Stimulated activated CD8-positive, alpha-beta memory T cell treated with anti-CD3 and anti-CD28 coated beads, Interleukin-7, amount 100 ng/mL, for 48 hours (primary cell): ENCODE measurements around the gene UQCRQ.
"Not testable (repeated sequence)": the region's sequence is repeated elsewhere in the genome, so short reads cannot be mapped to it uniquely, and the experiment has no call there.

Source experiments
- DNase-seq, 2 donors: peaks; one replicate each; pipeline ENCODE4 v3.0.0-alpha.2; 2020; ENCODE audit warnings: low read depth in 1 of 2; ENCODE audit errors: extremely low read depth in 1 of 2

Gene UQCRQ

DNA sequence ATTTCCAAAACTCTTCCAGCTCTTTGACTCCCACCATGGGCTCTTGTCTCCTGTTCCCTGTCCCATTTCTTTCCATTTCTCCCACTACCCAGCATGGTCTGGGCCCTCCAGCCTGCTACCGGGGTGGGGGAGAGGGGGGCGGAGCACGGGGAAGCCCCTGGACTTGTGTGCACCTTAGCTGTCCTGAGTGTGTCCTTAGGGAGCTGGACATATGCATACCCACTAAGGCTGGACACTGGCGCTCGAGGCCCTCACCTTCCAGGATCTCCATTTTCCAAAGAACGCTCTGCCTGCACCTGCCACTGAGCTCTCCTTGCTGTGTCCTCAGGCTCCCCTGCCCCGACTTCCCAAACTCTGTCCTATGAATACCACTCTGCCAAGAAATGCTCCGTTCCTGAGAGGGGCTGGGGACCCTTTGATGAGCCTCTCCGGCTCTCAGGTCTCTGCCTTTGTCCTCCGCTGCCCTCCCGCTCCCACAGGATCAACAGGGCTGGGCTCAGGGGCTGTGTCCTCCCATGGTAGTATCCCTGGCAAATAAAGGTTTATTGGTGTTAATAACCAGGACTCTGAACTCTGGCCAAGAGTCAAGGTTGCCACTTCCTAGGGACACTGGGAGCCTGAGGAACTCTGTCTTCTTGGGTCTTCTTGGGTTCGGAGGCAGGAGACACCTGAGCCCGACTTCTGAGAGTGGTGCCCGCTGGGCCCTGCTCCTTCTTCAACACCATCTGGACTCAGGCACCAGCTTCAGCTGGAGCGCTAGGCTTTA is 35.2 kb upstream of the UQCRQ start:
- DNase-seq, result no peak

DNA sequence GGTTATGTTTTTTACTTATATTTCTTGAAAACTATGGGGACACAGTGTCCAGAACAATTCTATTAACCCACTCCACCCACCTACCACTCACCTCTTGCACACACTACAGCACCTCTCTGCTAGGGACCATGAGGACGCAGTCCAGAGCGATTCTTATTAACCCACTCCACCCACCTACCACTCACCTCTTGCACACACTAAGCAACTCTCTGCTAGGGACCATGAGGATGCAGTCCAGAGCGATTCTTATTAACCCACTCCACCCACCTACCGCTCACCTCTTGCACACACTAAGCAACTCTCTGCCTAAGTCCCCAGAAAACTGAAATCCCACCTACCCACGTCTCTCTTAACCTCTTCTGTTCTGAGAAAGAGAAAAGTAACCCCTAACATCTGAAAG is 33.8 kb upstream of the UQCRQ start:
- no peak for DNase-seq

DNA sequence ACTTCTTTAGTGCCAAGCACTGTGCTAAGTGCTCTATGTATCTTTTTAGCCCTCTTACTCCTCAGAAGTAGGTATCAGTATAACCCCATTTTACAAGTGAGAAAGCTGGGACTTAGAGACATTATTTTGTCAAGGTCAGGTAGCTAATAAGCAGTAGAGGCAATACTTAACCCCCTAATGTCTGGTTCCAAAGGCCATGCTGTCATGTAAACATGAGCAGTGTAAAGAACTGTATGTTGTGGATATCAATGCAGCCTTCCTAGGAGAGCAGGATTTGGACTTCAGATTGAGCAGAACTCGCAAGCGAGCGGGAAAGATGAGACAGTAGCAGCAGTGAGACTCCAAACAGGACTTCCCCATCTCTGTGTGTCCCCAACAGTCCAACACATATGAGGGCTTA is 32.4 kb upstream of the UQCRQ start:
- DNase-seq, result no peak

DNA sequence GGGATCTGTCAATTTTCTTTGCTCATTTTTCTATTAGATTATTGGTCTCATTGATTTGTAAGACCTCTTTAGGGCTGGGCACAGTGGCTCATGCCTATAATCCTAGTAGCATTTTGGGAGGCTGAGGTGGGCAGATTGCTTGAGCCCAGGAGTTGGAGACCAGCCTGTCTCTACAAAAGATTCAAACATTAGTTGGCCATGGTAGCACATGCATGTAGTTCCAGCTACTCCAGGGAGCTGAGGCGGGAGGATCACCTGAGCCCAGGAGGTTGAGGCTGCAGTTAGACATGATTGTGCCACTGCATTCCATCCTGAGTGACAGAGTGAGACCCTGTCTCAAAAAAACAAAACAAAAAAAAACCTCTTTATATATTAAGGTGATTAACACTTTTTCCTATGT is 29.6 kb upstream of the UQCRQ start:
- DNase-seq, result no peak

DNA sequence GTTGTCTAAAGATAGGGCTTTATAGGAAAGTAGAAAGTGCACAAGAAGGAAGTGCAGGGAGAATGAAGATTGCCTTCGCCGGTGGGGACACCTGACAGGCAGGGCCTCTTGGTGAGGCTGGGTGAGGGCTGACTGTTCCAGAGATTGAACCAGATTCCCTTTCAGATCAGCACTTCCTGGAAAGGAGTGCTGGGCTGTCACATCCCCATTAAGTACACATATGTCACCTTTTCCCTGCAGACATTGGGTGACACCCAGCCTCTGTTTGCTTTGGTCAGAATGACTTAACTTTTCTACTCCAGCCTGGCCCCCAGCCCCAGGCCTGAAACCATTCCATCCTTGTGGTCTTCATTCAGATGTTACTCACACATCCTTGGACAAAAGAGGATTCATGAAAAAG is 28.6 kb upstream of the UQCRQ start:
- DNase-seq, result no peak

DNA sequence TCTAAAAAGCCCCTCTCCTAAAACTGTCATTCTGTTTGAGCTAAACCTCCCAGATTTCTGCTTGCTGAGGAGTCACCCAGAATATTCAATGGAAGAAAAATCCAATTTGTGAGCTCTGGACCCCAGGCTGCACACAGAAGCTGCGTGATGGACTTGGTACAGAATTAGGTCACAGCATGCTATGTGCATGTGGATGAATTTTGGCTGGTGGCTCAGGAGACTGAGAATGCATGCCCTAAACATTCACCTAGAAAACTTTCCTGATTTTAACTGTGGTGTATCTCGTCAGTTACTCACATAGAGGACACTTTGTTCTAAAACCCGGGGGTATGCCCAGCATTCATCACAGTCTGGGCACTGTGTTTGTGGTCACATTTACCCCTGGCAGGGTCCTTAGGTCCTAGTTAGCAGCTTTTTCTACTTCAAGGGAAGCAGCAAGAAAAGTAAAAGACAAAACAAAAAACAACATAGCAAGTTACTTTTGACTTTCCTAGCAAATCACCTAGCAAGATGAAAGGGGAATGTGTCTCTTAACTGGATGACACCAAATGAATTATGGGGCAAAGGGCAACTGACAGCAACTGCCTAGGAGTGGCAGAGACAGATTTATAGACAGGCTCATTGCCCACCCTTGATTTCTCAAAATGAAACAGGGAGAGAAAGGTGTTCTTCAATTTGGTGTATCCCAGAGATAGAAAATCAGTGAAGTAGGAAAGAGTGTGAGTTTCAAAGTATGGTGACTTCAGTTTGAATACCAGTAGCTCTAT is 27.7 kb upstream of the UQCRQ start:
- no peak for DNase-seq

DNA sequence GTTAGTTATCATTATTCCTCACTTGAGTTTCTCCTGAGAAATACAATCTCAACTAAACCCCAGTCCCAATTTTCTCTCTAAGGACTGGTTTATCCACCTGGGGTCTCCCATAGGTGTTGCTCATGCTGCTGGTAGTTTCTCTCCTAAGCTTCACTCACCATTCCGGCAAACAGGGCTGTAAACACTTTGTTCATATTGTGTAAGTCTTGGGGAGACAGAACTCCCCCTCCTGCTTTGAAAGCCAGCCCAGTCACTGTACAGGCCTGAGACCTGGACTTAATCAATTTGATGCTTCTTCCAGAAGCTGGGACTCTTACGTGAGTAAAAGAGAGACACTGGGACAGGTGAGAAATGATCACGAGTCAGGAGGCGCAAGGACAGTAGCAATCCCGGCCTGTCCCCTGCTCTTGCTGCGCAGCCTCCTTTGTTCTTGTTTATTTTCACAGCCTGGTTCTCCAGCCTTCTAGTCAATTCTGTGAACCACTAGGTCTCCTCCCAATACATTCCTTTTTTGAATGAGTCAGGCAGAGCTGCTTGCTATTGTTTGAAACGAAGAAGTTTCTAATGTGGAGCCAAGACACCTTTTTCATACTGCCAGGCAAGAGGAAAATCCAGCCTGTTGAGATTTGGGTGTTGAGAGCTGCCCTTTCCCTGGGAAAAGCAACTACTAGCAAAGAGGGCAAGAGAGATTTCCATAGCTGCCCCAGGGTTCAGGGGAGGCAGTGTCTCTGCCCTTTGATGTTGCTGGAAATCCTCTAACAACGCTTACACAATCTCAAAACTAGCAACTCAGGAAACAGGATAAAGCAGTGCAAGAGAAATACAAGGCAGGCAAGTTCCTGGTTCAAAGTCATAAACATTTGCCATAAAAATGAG is 26.8 kb upstream of the UQCRQ start:
- no peak for DNase-seq

DNA sequence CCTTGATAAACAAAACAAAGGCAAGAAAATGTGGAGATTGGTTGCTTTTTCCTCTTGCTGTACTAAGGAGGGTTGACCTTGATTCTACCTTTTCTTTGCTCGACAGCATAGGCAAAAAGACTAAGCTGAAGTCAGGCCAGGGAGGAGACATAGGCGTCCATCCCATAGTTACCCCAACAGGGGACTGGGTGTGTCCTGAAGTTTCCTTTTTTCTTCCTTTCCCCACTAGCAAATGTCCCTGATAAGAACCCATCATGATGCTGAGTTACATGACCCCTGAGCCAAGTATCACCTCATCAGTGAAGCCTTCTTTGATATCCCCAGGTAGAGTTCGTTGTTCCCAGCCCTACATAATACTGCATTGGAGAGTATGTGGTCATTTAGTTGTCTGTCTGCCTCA is 26.1 kb upstream of the UQCRQ start:
- no peak for DNase-seq

DNA sequence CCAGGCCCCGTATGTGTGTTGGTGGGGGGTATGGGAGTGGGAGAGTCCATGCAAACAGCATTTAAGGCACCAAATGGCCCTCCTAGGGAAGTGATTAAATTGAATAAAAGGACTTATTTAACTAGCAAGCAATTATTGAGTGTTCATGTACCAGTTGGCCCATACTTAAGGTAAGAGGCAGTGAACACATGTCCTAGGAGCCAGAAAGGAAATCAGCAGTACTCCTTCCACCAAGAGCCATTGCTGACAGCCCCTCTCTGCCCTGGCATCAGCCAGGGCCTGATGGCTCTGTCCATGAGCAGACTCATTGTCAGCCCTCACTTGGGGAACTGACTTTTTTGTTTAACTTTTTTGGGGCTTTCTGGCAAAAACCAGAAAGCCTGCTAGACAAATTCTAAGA is 25.5 kb upstream of the UQCRQ start:
- no peak for DNase-seq

DNA sequence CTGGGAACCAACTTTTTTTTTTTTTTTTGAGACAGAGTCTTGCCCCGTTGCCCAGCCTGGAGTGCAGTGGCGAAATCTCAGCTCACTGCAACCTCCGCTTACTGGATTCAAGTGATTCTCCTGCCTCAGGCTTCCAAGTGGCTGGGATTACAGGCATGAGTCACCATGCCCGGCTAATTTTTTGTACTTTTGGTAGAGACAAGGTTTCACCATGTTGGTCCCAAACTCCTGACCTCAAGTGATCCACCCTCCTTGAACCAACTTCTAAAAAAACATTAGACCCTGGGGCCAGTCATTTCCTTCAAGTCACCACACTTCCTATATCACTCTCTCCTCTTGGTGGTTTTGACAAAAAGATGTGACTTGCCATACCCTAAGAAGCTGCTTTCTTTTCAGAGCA is 25.1 kb upstream of the UQCRQ start:
- no peak for DNase-seq

DNA sequence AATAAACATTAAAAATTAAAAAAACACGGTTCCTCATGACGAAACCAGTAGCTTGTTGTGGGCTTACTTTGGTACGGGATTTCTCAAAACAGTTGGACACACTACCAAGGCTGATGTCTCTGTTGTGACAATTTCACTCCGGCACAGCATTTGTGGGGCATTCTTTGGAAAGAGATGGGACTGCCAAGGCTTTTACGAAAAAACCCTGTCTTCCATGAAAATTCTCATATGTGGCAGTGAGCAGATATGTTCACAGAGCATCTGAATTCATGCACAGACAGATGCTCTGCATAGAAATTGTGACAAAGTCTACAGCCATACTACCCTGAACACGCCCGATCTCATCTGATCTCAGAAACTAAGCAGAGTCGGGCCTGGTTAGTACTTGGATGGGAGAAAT is 18.2 kb upstream of the UQCRQ start:
- no peak for DNase-seq

DNA sequence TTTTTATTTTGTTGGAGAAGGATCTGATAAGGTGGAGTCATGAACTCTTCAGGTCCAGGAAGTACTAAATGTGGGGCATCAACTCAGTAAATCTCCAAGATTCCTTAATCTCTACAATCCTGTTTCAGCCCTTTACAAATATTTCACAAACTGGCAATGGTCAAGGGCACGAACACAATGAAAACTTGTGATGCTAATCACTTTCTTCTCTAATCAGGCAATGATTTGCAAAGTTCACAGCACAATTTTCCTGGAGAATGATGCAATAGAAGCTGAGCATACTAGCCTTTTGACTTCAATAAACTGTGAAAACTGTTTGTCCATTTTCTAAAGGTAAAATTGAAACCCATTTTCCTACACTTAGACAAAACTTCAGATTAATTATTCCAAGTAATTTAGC is 17.1 kb upstream of the UQCRQ start:
- no peak for DNase-seq

DNA sequence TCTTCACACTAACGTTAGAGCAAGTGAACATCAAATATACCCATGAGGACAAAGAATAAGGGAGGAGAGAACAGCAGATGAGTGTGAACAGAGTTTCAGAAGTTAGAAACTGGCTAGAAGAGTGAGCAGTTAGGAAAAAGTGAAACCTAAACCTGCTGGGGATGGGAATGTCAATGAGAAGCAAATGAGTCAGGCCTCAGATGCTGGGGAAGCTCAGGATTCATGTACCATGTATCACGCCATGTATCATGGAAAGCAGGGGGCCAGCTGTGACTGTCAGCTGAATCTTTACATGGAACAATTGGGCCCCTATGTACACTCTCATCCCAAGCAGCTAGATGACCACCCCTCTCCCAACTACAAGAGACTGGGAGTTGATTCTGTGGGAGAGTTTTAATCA is 16.4 kb upstream of the UQCRQ start:
- DNase-seq, result no peak

DNA sequence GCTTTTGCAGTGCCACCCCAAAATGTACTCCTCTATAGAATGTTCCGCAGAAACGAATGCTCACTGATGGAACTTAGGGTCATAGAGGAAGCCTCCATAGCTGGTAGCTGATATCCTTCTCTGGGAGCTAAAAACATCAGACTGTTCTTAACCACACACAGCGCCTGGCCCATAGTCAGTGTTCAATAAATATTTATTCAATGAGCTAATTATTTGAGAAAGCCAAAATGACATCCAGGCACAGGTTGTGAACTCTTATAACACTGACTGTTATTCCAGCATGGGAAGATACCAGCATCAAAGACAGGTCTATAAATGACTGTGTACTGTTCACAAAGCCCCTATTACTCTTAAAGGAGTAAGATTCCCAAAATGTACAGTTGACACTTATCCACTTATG is 13.1 kb upstream of the UQCRQ start:
- no peak for DNase-seq

DNA sequence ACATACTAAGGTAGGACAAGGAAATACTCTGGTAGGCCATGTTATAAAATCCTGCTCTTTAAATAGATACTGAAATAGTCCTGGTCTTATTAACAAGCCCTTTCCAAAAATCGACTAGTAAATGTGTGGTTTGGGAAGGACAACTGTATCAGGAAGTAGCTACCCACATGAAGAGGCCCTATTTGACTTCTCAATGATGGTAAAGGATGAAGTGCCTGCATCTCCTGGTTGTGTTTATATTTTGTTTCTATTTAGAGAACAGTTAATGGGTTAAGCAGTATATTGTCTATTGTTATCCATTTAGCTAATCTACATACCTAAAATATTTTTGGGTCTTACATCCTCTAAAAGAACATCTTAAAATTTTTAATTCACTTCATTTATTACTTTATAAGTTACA is 12.7 kb upstream of the UQCRQ start:
- DNase-seq, result no peak

DNA sequence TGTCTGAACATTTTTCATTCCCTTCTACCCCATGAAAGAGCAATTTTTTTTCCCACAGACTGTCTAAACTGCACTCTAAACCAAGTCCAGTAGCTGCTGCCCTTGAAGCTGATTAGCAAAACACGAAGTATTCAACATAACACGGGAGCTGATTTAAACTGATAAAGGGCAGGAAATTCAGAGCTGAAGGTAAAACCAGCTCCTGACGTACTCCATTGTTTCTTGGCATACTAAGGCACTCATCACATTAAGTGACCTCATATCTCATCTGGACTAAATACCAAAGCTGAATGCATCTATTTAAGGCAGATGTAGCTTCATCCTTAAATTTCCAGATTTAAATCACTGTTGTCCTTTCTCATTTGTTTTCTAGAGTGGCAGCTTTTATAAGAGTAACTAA is 12.1 kb upstream of the UQCRQ start:
- no peak for DNase-seq

DNA sequence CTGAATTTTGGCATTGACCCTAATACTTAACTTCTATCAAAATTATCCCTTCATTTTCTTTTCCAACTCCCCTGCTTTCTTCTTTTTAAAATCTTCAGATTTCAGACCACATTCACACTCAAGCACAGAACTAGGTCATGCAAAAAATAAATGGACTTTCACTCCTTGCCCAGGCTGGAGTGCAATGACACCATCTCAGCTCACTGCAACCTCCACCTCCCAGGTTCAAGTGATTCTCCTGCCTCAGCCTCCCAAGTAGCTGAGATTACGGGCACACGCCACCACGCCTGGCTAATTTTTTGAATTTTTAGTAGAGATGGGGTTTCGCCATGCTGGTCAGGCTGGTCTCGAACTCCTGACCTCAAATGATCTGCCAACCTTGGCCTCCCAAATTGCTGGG is 11.4 kb upstream of the UQCRQ start:
- not testable (repeated sequence) for DNase-seq

DNA sequence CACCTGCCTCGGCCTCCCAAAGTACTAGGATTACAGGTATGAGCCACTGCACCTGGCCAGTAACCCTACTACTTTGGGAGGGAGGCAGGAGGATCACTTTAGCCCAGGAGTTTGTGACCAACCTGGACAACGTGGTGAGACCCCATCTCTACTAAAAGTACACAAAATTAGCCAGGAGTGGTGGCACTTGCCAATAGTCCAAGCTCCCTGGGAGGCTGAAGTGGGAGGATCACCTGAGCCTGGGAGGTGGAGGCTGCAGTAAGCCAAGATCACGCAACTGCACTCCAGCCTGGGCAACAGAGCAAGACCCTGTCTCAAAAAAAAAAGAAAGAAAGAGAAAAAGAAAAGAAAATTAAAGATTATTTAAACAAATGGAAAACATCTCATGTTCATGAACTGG is 10.4 kb upstream of the UQCRQ start:
- no peak for DNase-seq

DNA sequence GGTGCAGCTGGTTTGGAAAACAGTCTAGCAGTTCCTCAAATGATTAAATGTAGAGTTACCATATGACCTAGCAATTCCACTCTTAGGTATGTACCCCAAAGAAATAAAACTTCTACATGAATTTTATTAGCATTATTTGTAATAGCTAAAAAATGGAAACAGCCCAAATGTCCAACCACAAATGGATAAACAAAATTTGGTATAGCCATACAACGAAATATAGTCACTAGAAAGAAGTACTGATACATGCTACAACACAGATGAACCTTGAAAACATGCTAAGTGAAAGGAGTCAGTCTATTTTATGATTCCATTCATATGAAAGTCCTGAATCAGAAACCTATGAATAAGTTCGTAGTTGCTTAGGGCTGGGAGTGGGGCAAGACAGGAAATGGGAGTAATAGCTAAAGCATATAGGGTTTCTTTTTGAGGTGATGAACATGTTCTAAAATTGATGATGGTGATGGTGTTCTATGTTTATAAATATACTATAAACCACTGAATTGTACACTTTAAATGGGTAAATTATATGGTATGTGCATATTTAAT is 6.5 kb upstream of the UQCRQ start:
- no peak for DNase-seq

DNA sequence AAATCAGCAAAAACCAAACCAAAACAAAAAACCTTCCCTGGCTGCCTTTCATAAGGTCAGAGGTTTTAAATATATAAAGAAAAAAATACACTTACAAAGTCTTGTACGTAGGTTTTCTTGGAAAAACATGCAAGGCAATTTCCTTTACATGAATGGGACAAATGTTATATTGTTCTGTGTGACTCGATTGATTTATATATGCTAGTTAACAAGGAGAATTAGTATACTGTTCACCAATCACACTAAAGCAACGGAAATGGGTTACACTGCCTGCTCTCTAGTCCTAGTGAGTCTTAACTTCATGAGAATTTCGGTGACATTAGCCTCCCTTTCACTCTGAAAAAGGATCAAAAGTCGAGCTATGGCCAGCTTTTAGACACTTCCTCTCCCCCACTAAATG is 5.7 kb upstream of the UQCRQ start:
- DNase-seq, result no peak

DNA sequence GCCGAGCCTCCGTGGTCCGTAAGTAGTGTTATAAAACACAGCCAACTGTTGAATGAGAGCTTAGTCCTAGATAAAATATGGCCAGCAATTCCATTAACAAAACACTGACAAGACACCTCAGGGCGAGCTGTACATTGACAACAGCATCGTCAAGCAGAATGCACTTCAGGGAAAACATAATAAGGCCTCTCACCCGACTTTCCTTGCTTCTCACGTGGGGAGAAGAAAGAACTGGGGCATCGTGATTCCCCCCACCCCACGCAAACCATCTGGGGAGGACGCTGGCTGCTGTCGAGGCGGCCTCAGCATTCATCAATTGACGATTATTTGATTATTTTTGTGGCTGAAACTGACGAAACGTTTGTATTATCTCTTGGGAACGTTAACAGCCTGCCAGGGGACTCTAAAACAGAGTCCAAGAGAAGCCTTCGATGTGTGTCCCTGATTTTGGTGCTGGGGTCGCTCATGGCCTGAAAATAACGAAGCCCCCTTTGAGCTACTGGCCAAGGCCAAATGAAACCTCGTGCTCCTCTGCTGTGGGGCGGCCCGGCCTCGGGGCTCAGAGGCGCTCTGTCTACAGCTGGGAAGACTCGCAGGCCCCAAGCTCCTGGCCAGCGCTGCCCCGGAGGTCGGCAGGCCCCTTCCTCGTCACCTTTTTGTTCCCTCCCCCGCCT is 637 bp upstream of the UQCRQ start:
- DNase-seq, result no peak
